Keratinocyte (primary cell): Measurements from ENCODE around the gene CA7. TPM values are rescaled to one million over a fixed set of nuclear protein-coding genes. Genes with fewer than 3 reads are reported as not detected.

Source experiments
- DNase-seq: peaks from one replicate; pipeline ENCODE4 v3.0.0-alpha.2; 2011; ENCODE audit warnings: low read depth, missing footprints, low spot score
- FAIRE-seq: peaks from 2 replicates; lab custom pipeline; 2011; peaks lifted over from hg19 to GRCh38; lab: Jason Lieb, UNC
- H2AFZ ChIP-seq: 2 replicates; pipeline ENCODE4 v1.6.0; 2012; ENCODE audit warnings: low read length, control low read depth, inconsistent platforms; ENCODE audit not compliant: control insufficient read depth
- H3K27ac ChIP-seq: 2 replicates; pipeline ENCODE4 v1.5.1; 2011; ENCODE audit warnings: low read length; ENCODE audit not compliant: control insufficient read depth, insufficient read depth
- H3K27me3 ChIP-seq: 3 replicates; pipeline ENCODE4 v1.6.0; 2011; ENCODE audit warnings: low read length; ENCODE audit not compliant: control insufficient read depth, insufficient read depth; ENCODE audit errors: extremely low read depth
- H3K36me3 ChIP-seq, 2 experiments: 2 replicates in 1 of 2; 3 replicates in 1 of 2; pipeline ENCODE4 v1.5.1; 2011; ENCODE audit warnings: low read length in 2 of 2, mild to moderate bottlenecking in 1 of 2; ENCODE audit not compliant: control insufficient read depth in 2 of 2, insufficient read depth in 2 of 2; ENCODE audit errors: extremely low read depth in 1 of 2
- H3K4me1 ChIP-seq: 3 replicates; pipeline ENCODE4 v1.5.1; 2011; ENCODE audit warnings: low read length; ENCODE audit not compliant: control insufficient read depth, insufficient read depth; ENCODE audit errors: extremely low read depth
- H3K4me2 ChIP-seq: 3 replicates; pipeline ENCODE4 v1.6.0; 2011; ENCODE audit warnings: low read depth, low read length; ENCODE audit not compliant: control insufficient read depth, insufficient read depth; ENCODE audit errors: extremely low read depth
- H3K4me3 ChIP-seq, 3 experiments: fragments of 200-600 bp in 1 of 3; sonication (generic) in 1 of 3; 2 replicates in 2 of 3; 3 replicates in 1 of 3; pipeline ENCODE4 v1.5.1; 2011 to 2016; ENCODE audit warnings: low read length in 3 of 3, mild to moderate bottlenecking in 3 of 3, control low read depth in 2 of 3, inconsistent platforms in 1 of 3, low read depth in 1 of 3, mixed read lengths in 1 of 3, mixed run types in 1 of 3, moderate library complexity in 1 of 3; ENCODE audit not compliant: control insufficient read depth in 2 of 3, insufficient read depth in 2 of 3; ENCODE audit errors: extremely low read depth in 1 of 3
- H3K79me2 ChIP-seq: 2 replicates; pipeline ENCODE4 v1.6.0; 2012; ENCODE audit warnings: low read length; ENCODE audit not compliant: control insufficient read depth, insufficient read depth
- H3K9ac ChIP-seq: 3 replicates; pipeline ENCODE4 v1.6.0; 2011; ENCODE audit warnings: low read length; ENCODE audit not compliant: control insufficient read depth, insufficient read depth; ENCODE audit errors: extremely low read depth
- H3K9me1 ChIP-seq: 3 replicates; pipeline ENCODE4 v1.6.0; 2011; ENCODE audit warnings: low read length; ENCODE audit not compliant: control insufficient read depth, insufficient read depth; ENCODE audit errors: extremely low read depth
- H3K9me3 ChIP-seq: 2 replicates; pipeline ENCODE4 v1.5.1; 2012; ENCODE audit warnings: low read depth, low read length; ENCODE audit not compliant: control insufficient read depth
- H4K20me1 ChIP-seq: 3 replicates; pipeline ENCODE4 v1.6.0; 2011; ENCODE audit warnings: low read length; ENCODE audit not compliant: control insufficient read depth, insufficient read depth; ENCODE audit errors: extremely low read depth
- EZH2 ChIP-seq: IDR thresholded peaks from one replicate; pipeline ENCODE4 v1.6.1; 2012; ENCODE audit warnings: inconsistent platforms, mild to moderate bottlenecking, low read length, moderate library complexity
- dilution Hi-C: fragments of 300-500 bp; cut with MboI; formaldehyde crosslinking; loops from one replicate; pipeline ENCODE4 v1.7.0; 2020; ENCODE audit warnings: low sequenced_read_pairs; ENCODE audit not compliant: extremely low pct_ligation_motif_present
- polyA plus RNA-seq, 5 experiments: library from polyadenylated mRNA; depleted of rRNA in 3 of 5; stranded (reverse) in 3 of 5; stranded (forward) in 1 of 5; unstranded in 1 of 5; fragments of >200 nt; gene quantifications; 1 replicate in 1 of 5; 2 replicates in 3 of 5; 3 replicates in 1 of 5; pipeline versions ENCODE4 v1.2.1 to v1.2.3, GENCODE V29; 2011 to 2012; ENCODE audit warnings: missing spikeins in 2 of 5, low read depth in 1 of 5, low replicate concordance in 1 of 5
- TF ChIP-seq, protein P1 (sequence below), 3 experiments: IDR thresholded peaks in 1 of 3; conservative IDR thresholded peaks in 1 of 3; optimal IDR thresholded peaks in 1 of 3; 2 replicates in 2 of 3; 3 replicates in 1 of 3; pipeline versions ENCODE3 to v1.5.1; 2011; ENCODE audit warnings: low read length in 3 of 3, mild to moderate bottlenecking in 3 of 3, moderate library complexity in 2 of 3, control low read depth in 1 of 3, inconsistent platforms in 1 of 3; ENCODE audit not compliant: insufficient read depth in 2 of 3; ENCODE audit errors: extremely low read depth in 1 of 3

Gene CA7
- polyA plus RNA-seq, 1 donor (not counting 4 experiments of a cell fraction or from before 2014, with no cell fraction given), result not detected

DNA sequence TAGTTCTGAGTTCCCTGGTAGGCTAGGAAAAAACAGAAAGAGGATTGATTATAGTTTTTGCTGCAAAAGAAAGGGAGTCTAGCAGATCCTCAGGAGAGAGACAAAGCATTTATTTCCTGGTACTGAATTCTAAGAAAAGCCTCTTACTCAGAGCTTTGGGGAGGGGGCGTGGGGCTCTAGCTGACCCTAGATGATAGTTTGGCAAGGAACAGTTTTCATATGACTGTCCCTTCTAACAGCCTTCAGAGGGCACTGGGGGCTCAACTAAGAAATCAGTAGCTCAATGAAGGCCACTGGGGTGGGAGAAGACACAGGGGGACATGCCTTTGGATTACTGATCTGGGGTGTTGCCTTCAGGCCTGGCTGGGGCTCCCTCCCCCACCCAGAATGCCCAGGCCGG lies 4.0 kb downstream of the CA7 start:
- Histone ChIP-seq H4K20me1 (no peaks in the 10 kb centered on the region), H3K9me3 (no peaks in the 10 kb centered on the region), H3K4me1 (no peaks in the 10 kb centered on the region), H3K27ac (no peak overlapping the region), H3K4me3 (no peak overlapping the region), H2AFZ (no peak overlapping the region), H3K9me1 (no peaks in the 10 kb centered on the region), H3K79me2 (no peaks in the 10 kb centered on the region), H3K27me3 (peaks cover 63% of the 10 kb centered on the region), H3K4me2 (no peak overlapping the region), H3K36me3 (no peaks in the 10 kb centered on the region), H3K9ac (no peak overlapping the region)
- no peak for FAIRE-seq
- dilution Hi-C loops, result no loop called here
- no peak for DNase-seq
- TF ChIP-seq EZH2, result no peak
- TF ChIP-seq, protein P1, sequence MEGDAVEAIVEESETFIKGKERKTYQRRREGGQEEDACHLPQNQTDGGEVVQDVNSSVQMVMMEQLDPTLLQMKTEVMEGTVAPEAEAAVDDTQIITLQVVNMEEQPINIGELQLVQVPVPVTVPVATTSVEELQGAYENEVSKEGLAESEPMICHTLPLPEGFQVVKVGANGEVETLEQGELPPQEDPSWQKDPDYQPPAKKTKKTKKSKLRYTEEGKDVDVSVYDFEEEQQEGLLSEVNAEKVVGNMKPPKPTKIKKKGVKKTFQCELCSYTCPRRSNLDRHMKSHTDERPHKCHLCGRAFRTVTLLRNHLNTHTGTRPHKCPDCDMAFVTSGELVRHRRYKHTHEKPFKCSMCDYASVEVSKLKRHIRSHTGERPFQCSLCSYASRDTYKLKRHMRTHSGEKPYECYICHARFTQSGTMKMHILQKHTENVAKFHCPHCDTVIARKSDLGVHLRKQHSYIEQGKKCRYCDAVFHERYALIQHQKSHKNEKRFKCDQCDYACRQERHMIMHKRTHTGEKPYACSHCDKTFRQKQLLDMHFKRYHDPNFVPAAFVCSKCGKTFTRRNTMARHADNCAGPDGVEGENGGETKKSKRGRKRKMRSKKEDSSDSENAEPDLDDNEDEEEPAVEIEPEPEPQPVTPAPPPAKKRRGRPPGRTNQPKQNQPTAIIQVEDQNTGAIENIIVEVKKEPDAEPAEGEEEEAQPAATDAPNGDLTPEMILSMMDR (optimal IDR thresholded peaks at IDR 0.05 in 1 of 3, IDR thresholded peaks at IDR 0.05 in 1 of 3, conservative IDR thresholded peaks at IDR 0.05 in 1 of 3; ENCODE audit: extremely low read depth in 1 of 3, insufficient read depth in 2 of 3, low read length in 3 of 3), result no peak

DNA sequence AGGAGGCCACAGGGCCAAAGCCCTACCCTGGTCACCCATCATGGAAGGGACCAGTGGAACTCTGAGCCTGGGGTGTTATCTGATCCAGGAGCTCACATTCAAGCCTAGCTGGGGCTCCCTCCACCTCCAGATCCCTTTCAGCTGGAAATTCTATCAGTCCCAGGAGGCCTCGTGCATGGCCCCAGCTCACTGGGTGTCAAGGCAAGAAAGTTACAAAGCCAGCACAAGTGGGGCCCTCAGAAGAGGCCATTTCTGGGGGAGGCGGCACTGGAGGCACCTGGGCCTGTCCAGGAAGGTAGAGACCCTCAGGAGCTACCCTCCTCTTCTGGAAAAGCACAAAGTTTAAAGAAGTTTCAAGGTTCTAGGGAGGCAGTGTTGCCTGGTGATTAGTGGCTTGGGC lies 4.8 kb downstream of the CA7 start:
- no peak for TF ChIP-seq EZH2
- TF ChIP-seq, protein P1 (optimal IDR thresholded peaks at IDR 0.05 in 1 of 3, IDR thresholded peaks at IDR 0.05 in 1 of 3, conservative IDR thresholded peaks at IDR 0.05 in 1 of 3; ENCODE audit: extremely low read depth in 1 of 3, insufficient read depth in 2 of 3, low read length in 3 of 3), result no peak
- dilution Hi-C loops, result no loop called here
- no peak for FAIRE-seq

More for the DNA sequence above, 4.8 kb downstream of the CA7 start:
- H4K20me1 ChIP-seq, result no peaks in the 10 kb centered on the region
- H2AFZ ChIP-seq, result no peak overlapping the region
- H3K9me3 ChIP-seq, result no peaks in the 10 kb centered on the region
- H3K79me2 ChIP-seq, result no peaks in the 10 kb centered on the region
- peaks cover 55% of the 10 kb centered on the region for H3K27me3 ChIP-seq
- no peak overlapping the region for H3K9ac ChIP-seq
- H3K4me1 ChIP-seq, result no peaks in the 10 kb centered on the region
- H3K36me3 ChIP-seq, result no peaks in the 10 kb centered on the region
- no peak overlapping the region for H3K27ac ChIP-seq
- DNase-seq, result no peak
- no peak overlapping the region for H3K4me2 ChIP-seq
- H3K9me1 ChIP-seq, result no peaks in the 10 kb centered on the region
- H3K4me3 ChIP-seq, result no peak overlapping the region
